Measurements from ENCODE around the gene DLG2. TPM values are rescaled to one million over a fixed set of nuclear protein-coding genes. Genes with fewer than 3 reads are reported as not detected.

The DLG2 gene
- total RNA-seq, 2 experiments from 2014 or later, result 6.9 to 8.2 TPM

- POLR2A ChIA-PET, result no interaction called here
- no peaks in the 10 kb centered on the region for H3K4me1 ChIP-seq (ENCODE audit: insufficient read depth, low read length, poor library complexity, severe bottlenecking)
Measured at GRCh38 chr11:83711106-83711527, 1916.0 kb downstream of the DLG2 start.

GRCh38 chr11:83709434-83709833, 1917.7 kb downstream of the DLG2 start:
- H3K79me2 ChIP-seq (ENCODE audit: insufficient read depth, low read depth, low read length), result no peaks in the 10 kb centered on the region

More at GRCh38 chr11:83711106-83711527, 1916.0 kb downstream of the DLG2 start:
- no peak for TF ChIP-seq EZH2phosphoT487 (IDR thresholded peaks at IDR 0.05; ENCODE audit: borderline replicate concordance, low read depth, low read length)
- no peak for TF ChIP-seq CTCF (conservative IDR thresholded peaks at IDR 0.05; ENCODE audit: low read length)
- Histone ChIP-seq H3K79me2 (ENCODE audit: insufficient read depth, low read depth, low read length) (no peaks in the 10 kb centered on the region), H3K4me2 (ENCODE audit: low read length) (no peak overlapping the region), H3K4me3 (ENCODE audit: low read depth, low read length, poor library complexity, severe bottlenecking) (no peak overlapping the region), H2AFZ (ENCODE audit: low read length) (no peak overlapping the region), H3K36me3 (ENCODE audit: insufficient read depth, low read length) (no peaks in the 10 kb centered on the region), H3K27ac (ENCODE audit: low read depth, low read length, poor library complexity, severe bottlenecking) (no peak overlapping the region), H3K9me3 (ENCODE audit: low read length) (no peaks in the 10 kb centered on the region), H4K20me1 (ENCODE audit: insufficient read depth, low read length) (no peaks in the 10 kb centered on the region), H3K9me2 (ENCODE audit: insufficient read depth, low read length) (no peaks in the 10 kb centered on the region)
- intact Hi-C loops (cut with micrococcal nuclease; ENCODE audit: unreplicated experiment), result no loop called here
- BruUV-seq (replicated peaks), result no TSS peak
- CTCF ChIA-PET (ENCODE audit: unreplicated experiment), result no interaction called here
- no peak for DNase-seq (ENCODE audit: low spot score)

More at GRCh38 chr11:83709434-83709833, 1917.7 kb downstream of the DLG2 start:
- CTCF ChIA-PET (ENCODE audit: unreplicated experiment), result no interaction called here
- Histone ChIP-seq H3K9me3 (ENCODE audit: low read length) (no peaks in the 10 kb centered on the region), H3K4me1 (ENCODE audit: insufficient read depth, low read length, poor library complexity, severe bottlenecking) (no peaks in the 10 kb centered on the region), H3K4me3 (ENCODE audit: low read depth, low read length, poor library complexity, severe bottlenecking) (no peak overlapping the region), H3K4me2 (ENCODE audit: low read length) (no peak overlapping the region), H3K27ac (ENCODE audit: low read depth, low read length, poor library complexity, severe bottlenecking) (no peak overlapping the region), H3K36me3 (ENCODE audit: insufficient read depth, low read length) (no peaks in the 10 kb centered on the region), H4K20me1 (ENCODE audit: insufficient read depth, low read length) (no peaks in the 10 kb centered on the region), H3K9me2 (ENCODE audit: insufficient read depth, low read length) (no peaks in the 10 kb centered on the region), H2AFZ (ENCODE audit: low read length) (no peak overlapping the region)
- no TSS peak for BruUV-seq (replicated peaks)
- intact Hi-C loops (cut with micrococcal nuclease; ENCODE audit: unreplicated experiment), result no loop called here
- DNase-seq (ENCODE audit: low spot score), result no peak
- TF ChIP-seq EZH2phosphoT487 (IDR thresholded peaks at IDR 0.05; ENCODE audit: borderline replicate concordance, low read depth, low read length), result no peak
- no peak for TF ChIP-seq CTCF (conservative IDR thresholded peaks at IDR 0.05; ENCODE audit: low read length)
- POLR2A ChIA-PET, result interaction anchor here (1.1 kb wide), 1 partner anchor 11 kb away, joined by 3 read pairs; no protein-coding TSS in a partner anchor
